Measurements from ENCODE around the gene STK32B.
A peak's percentile ranks its signal among the peaks of the same experiment; 100 is the strongest.

The STK32B gene

GRCh38 chr4:5355846-5356245, 304.6 kb downstream of the STK32B start:
- no peak for DNase-seq (ENCODE audit: low read depth)
- no peak overlapping the region for H3K4me3 ChIP-seq (replicated peaks; ENCODE audit: low read depth, low read length)
- TF ChIP-seq, protein P1, sequence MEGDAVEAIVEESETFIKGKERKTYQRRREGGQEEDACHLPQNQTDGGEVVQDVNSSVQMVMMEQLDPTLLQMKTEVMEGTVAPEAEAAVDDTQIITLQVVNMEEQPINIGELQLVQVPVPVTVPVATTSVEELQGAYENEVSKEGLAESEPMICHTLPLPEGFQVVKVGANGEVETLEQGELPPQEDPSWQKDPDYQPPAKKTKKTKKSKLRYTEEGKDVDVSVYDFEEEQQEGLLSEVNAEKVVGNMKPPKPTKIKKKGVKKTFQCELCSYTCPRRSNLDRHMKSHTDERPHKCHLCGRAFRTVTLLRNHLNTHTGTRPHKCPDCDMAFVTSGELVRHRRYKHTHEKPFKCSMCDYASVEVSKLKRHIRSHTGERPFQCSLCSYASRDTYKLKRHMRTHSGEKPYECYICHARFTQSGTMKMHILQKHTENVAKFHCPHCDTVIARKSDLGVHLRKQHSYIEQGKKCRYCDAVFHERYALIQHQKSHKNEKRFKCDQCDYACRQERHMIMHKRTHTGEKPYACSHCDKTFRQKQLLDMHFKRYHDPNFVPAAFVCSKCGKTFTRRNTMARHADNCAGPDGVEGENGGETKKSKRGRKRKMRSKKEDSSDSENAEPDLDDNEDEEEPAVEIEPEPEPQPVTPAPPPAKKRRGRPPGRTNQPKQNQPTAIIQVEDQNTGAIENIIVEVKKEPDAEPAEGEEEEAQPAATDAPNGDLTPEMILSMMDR (IDR thresholded peaks at IDR 0.05; ENCODE audit: low read length, missing control alignments): no peak

DNA sequence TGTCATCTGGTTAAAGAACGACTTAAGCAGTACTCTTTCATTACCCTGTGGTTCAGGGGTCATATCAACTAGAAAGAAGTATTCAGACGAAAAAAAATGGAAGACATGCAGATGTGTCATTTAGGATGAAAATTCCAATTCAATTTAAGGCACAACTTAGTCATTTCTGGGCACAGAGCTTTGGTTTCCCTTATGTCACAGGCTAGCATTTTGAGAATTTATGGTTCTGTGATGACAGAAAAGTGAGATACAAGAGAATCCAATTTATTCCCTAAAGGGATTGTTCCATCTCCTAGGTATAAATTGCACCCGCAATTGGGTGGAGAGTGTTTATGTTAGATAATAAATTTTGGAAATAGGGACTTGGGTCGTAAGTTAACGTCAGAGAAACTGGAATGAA, 306.6 kb downstream of the STK32B start:
- no peak for DNase-seq (ENCODE audit: low read depth)
- TF ChIP-seq, protein P1 (IDR thresholded peaks at IDR 0.05; ENCODE audit: low read length, missing control alignments): no peak
- no peak overlapping the region for H3K4me3 ChIP-seq (replicated peaks; ENCODE audit: low read depth, low read length)

GRCh38 chr4:5361968-5362367, 310.7 kb downstream of the STK32B start:
- H3K4me3 ChIP-seq (replicated peaks; ENCODE audit: low read depth, low read length): no peak overlapping the region
- TF ChIP-seq, protein P1 (IDR thresholded peaks at IDR 0.05; ENCODE audit: low read length, missing control alignments): no peak
- peak; percentile 35 for DNase-seq (ENCODE audit: low read depth)

DNA sequence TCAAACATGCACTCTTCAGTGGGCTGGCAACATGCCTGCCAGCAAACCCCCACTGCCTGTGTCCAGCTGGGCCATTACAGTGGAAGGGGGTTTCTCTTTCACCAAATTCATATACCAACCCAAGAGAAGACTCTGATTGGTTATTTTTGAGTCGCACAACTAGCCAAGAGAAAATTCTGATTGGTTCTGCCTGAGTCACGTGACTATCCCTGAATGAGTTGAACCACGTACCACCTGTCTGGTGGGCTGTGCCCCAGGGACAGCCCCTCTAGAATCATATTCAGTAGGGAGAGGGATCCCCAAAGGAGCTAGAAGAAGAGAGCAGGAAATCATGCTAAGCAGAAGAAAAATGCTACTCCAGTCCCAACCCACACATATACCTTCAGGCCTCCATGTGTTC, 313.1 kb downstream of the STK32B start:
- TF ChIP-seq, protein P1 (IDR thresholded peaks at IDR 0.05; ENCODE audit: low read length, missing control alignments): no peak

GRCh38 chr4:5365071-5366008, 314.1 kb downstream of the STK32B start:
- peak; percentile 59 for DNase-seq (ENCODE audit: low read depth)
- H3K4me3 ChIP-seq (replicated peaks; ENCODE audit: low read depth, low read length): no peak overlapping the region
- TF ChIP-seq, protein P1 (IDR thresholded peaks at IDR 0.05; ENCODE audit: low read length, missing control alignments): no peak

More for the DNA sequence above, 313.1 kb downstream of the STK32B start:
- no peak overlapping the region for H3K4me3 ChIP-seq (replicated peaks; ENCODE audit: low read depth, low read length)
- DNase-seq (ENCODE audit: low read depth): no peak

DNA sequence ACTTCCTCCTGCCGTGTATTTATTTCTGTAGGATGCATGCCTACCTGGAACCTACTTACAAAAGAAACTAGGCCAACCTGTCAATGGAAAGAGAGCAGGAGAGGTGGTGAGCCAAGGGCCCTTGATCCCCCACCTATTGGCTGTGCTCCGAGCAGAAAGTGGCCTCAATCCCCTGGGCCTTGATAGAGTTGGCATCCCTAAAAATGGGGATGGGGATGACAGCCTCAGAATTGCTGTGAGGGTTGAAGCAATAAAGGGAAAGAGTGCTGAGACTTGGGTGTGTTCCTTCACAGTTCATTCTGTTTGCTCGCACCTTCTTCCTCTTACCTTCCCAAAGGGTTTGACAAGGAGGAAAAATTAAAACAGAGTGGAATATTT, 314.7 kb downstream of the STK32B start:
- TF ChIP-seq, protein P1 (IDR thresholded peaks at IDR 0.05; ENCODE audit: low read length, missing control alignments): no peak
- DNase-seq (ENCODE audit: low read depth): no peak

More for the DNA sequence above, 314.7 kb downstream of the STK32B start:
- H3K4me3 ChIP-seq (replicated peaks; ENCODE audit: low read depth, low read length): no peak overlapping the region
